B cell (primary cell): Measurements from ENCODE around the gene TENM4. TPM values are rescaled to one million over a fixed set of nuclear protein-coding genes. Genes with fewer than 3 reads are reported as not detected.

Experiments
- ATAC-seq: fragments of 200-7000 bp; cut with Tn5 transposase; one replicate; pipeline ENCODE4 v1.10.0; 2021; ENCODE audit warnings: low read depth, mild to moderate bottlenecking, moderate number of reproducible peaks, moderate library complexity
- CTCF ChIA-PET: fragments of 350-600 bp; sonication (Branson Sonifier 250); formaldehyde crosslinking; loops from one replicate; lab custom pipeline; 2021; ENCODE audit warnings: antibody characterized with exemption, inconsistent platforms; lab: Charles Lee
- POLR2A ChIA-PET: fragments of 350-600 bp; sonication (Branson Sonifier 250); formaldehyde crosslinking; loops from one replicate; lab custom pipeline; 2021; ENCODE audit warnings: antibody characterized with exemption; lab: Charles Lee
- DNase-seq: peaks from one replicate; pipeline ENCODE4 v3.0.0; 2013
- H2AFZ ChIP-seq: 2 replicates; pipeline ENCODE4 v1.6.1; 2012; ENCODE audit warnings: mild to moderate bottlenecking, low read depth, low read length; ENCODE audit not compliant: insufficient read depth, poor library complexity, severe bottlenecking
- H3K27ac ChIP-seq, 2 donors: 1 replicate in 1 of 2; 2 replicates in 1 of 2; pipeline ENCODE4 v1.5.1; 2012 to 2013; ENCODE audit warnings: low read length in 2 of 2, mild to moderate bottlenecking in 2 of 2, moderate library complexity in 1 of 2
- H3K27me3 ChIP-seq, 4 experiments: fragments of 200-600 bp in 1 of 4; sonication (generic) in 1 of 4; replicated peaks in 1 of 4; 1 replicate in 2 of 4; 2 replicates in 2 of 4; pipeline versions ENCODE4 v1.6.1 to v1.7.0; 2013 to 2016; ENCODE audit warnings: low read length in 3 of 4, mild to moderate bottlenecking in 2 of 4, mixed read lengths in 1 of 4, moderate library complexity in 1 of 4; ENCODE audit not compliant: insufficient read depth in 4 of 4, control insufficient read depth in 3 of 4; ENCODE audit errors: control extremely low read depth in 1 of 4
- H3K36me3 ChIP-seq, 2 experiments: replicated peaks in 1 of 2; 1 replicate in 1 of 2; 2 replicates in 1 of 2; pipeline versions ENCODE4 v1.6.1 to v1.7.1; 2013; ENCODE audit warnings: low read length in 1 of 2; ENCODE audit not compliant: insufficient read depth in 2 of 2, control insufficient read depth in 1 of 2; ENCODE audit errors: control extremely low read depth in 1 of 2, extremely low read depth in 1 of 2
- H3K4me1 ChIP-seq, 2 donors: fragments of 200-600 bp in 1 of 2; sonication (generic) in 1 of 2; 1 replicate in 1 of 2; 2 replicates in 1 of 2; pipeline versions ENCODE4 v1.5.1 to v1.6.1; 2013 to 2017; ENCODE audit warnings: low read length in 2 of 2; ENCODE audit not compliant: control insufficient read depth in 2 of 2, insufficient read depth in 2 of 2
- H3K4me2 ChIP-seq: replicated peaks from 2 replicates; pipeline ENCODE3; 2012; ENCODE audit warnings: mild to moderate bottlenecking, low read depth, low read length; ENCODE audit not compliant: poor library complexity, severe bottlenecking
- H3K4me3 ChIP-seq, 5 experiments: fragments of 200-600 bp in 1 of 5; sonication (generic) in 1 of 5; 1 replicate in 3 of 5; 2 replicates in 2 of 5; pipeline versions ENCODE4 v1.5.1 to v1.7.0; 2011 to 2016; ENCODE audit warnings: low read length in 4 of 5, mild to moderate bottlenecking in 4 of 5, low read depth in 2 of 5, control low read depth in 1 of 5, moderate library complexity in 1 of 5; ENCODE audit not compliant: insufficient read depth in 1 of 5; ENCODE audit errors: control extremely low read depth in 1 of 5, extremely low read depth in 1 of 5
- H3K79me2 ChIP-seq: fragments of 200-600 bp; sonication (generic); one replicate; pipeline ENCODE4 v1.6.0; 2016; ENCODE audit warnings: low read length; ENCODE audit not compliant: control insufficient read depth, insufficient read depth
- H3K9ac ChIP-seq: fragments of 200-600 bp; sonication (generic); 2 replicates; pipeline ENCODE4 v1.6.1; 2017; ENCODE audit warnings: mild to moderate bottlenecking, low read length, moderate library complexity
- H3K9me3 ChIP-seq, 3 donors: one replicate each; pipeline versions ENCODE4 v1.6.1 to v1.7.1; 2013; ENCODE audit warnings: low read length in 2 of 3; ENCODE audit not compliant: control insufficient read depth in 2 of 3, insufficient read depth in 1 of 3; ENCODE audit errors: control extremely low read depth in 1 of 3
- H4K20me1 ChIP-seq: 2 replicates; pipeline ENCODE4 v1.6.0; 2012; ENCODE audit warnings: mild to moderate bottlenecking, low read length; ENCODE audit not compliant: insufficient read depth, control insufficient read depth, poor library complexity, severe bottlenecking
- H3K27ac Mint-ChIP-seq: one replicate; pipeline ENCODE4 v1.8.0; 2021; ENCODE audit warnings: mixed read lengths
- H3K27me3 Mint-ChIP-seq: one replicate; pipeline ENCODE4 v1.8.0; 2021; ENCODE audit warnings: mixed read lengths
- H3K4me1 Mint-ChIP-seq: one replicate; pipeline ENCODE4 v1.8.0; 2021; ENCODE audit warnings: mixed read lengths
- H3K4me3 Mint-ChIP-seq: one replicate; pipeline ENCODE4 v1.8.0; 2021; ENCODE audit warnings: mixed read lengths
- H3K9me3 Mint-ChIP-seq: one replicate; pipeline ENCODE4 v1.8.0; 2022; ENCODE audit warnings: mixed read lengths; ENCODE audit not compliant: insufficient read depth
- CTCF ChIP-seq: fragments of 200-600 bp; IDR thresholded peaks from one replicate; pipeline ENCODE4 v1.8.0; 2022; ENCODE audit warnings: antibody characterized with exemption, mild to moderate bottlenecking
- EZH2 ChIP-seq: IDR thresholded peaks from 2 replicates; pipeline ENCODE4 v1.6.1; 2012; ENCODE audit warnings: borderline replicate concordance, low read depth, mild to moderate bottlenecking, moderate library complexity, low read length; ENCODE audit not compliant: insufficient read depth, poor library complexity, severe bottlenecking
- whole genome bisulfite sequencing: methylation state at CpG from one replicate; pipeline ENCODE4 v1.1.5; 2013; ENCODE audit warnings: missing lambda C conversion rate; ENCODE audit not compliant: insufficient coverage; 5-methylcytosine and 5-hydroxymethylcytosine counted together
- intact Hi-C: fragments of 100-400 bp; cut with micrococcal nuclease; formaldehyde crosslinking; loops from one replicate; pipeline ENCODE4 v1.10.0; 2022
- polyA plus RNA-seq: library from polyadenylated mRNA; depleted of rRNA; stranded (reverse); fragments of >200 nt; gene quantifications from 2 replicates; pipeline ENCODE4 v1.2.3, GENCODE V29; 2012
- total RNA-seq, 2 donors: library from RNA; stranded (reverse); fragments of 120-200 nt in 1 of 2; gene quantifications; 1 replicate in 1 of 2; 2 replicates in 1 of 2; pipeline versions ENCODE4 v1.2.3 to v1.2.4, GENCODE V29; 2013 to 2022

The TENM4 gene
- total and polyA plus RNA-seq, 2 donors (not counting 1 experiment from before 2014, with no cell fraction given): 0.09 to 5.7 TPM

- Histone ChIP-seq H3K9me3 (no peaks in the 10 kb centered on the region), H3K27ac (no peak overlapping the region), H2AFZ (no peak overlapping the region), H3K4me1 (no peaks in the 10 kb centered on the region), H3K27me3 (peaks cover 0 to 13% (median 3%) of the 10 kb centered on the region in 4 experiments), H3K79me2 (no peaks in the 10 kb centered on the region), H3K4me3 (no peak overlapping the region), H3K4me2 (no peak overlapping the region), H4K20me1 (no peaks in the 10 kb centered on the region), H3K9ac (no peak overlapping the region), H3K36me3 (no peaks in the 10 kb centered on the region)
- Mint-ChIP-seq H3K9me3 (no peaks in the 10 kb centered on the region), H3K27ac (no peak overlapping the region), H3K27me3 (peaks cover 21% of the 10 kb centered on the region), H3K4me3 (no peak overlapping the region), H3K4me1 (no peaks in the 10 kb centered on the region)
- ChIA-PET CTCF (no interaction called here), POLR2A (no interaction called here)
- intact Hi-C loops: no loop called here
- TF ChIP-seq EZH2 (no peak), CTCF (no peak)
- DNase-seq (no peak), ATAC-seq (no peak)
- WGBS: 80% methylated on average over 2 of the region's 3 CpGs
Measured at GRCh38 chr11:78840200-78840599, 600.6 kb downstream of the TENM4 start.

GRCh38 chr11:78838417-78838816 lies 602.4 kb downstream of the TENM4 start:
- POLR2A ChIA-PET: no interaction called here

More at GRCh38 chr11:78838417-78838816, 602.4 kb downstream of the TENM4 start:
- Histone ChIP-seq H3K79me2 (no peaks in the 10 kb centered on the region), H3K9ac (no peak overlapping the region), H2AFZ (no peak overlapping the region), H3K27ac (no peak overlapping the region), H4K20me1 (no peaks in the 10 kb centered on the region), H3K4me1 (no peaks in the 10 kb centered on the region), H3K4me3 (no peak overlapping the region), H3K4me2 (no peak overlapping the region), H3K27me3 (peaks cover 0 to 13% (median 3%) of the 10 kb centered on the region in 4 experiments), H3K9me3 (no peaks in the 10 kb centered on the region), H3K36me3 (no peaks in the 10 kb centered on the region)
- Mint-ChIP-seq H3K27me3 (peaks cover 18% of the 10 kb centered on the region), H3K9me3 (no peaks in the 10 kb centered on the region), H3K4me3 (no peak overlapping the region), H3K4me1 (no peaks in the 10 kb centered on the region), H3K27ac (no peak overlapping the region)
- DNase-seq: no peak
- CTCF ChIA-PET: no interaction called here
- no CpG with 5 or more reads among the region's 2 CpGs for WGBS
- no peak for TF ChIP-seq CTCF
- no peak for TF ChIP-seq EZH2
- intact Hi-C loops: no loop called here
- no peak for ATAC-seq
